ENCODE results near the gene LBX1. TPM values are rescaled to one million over a fixed set of nuclear protein-coding genes. Genes with fewer than 3 reads are reported as not detected.

Gene LBX1
- not detected in 2 replicates for total RNA-seq

GRCh38 chr10:101229266-101230182 lies at the start of gene LBX1:
Gene LBX1 (minus strand): TSS chr10:101229463. CDS start chr10:101228815, 648 bp downstream.

Other genes starting within 250 kb of the LBX1 start
- 44.0 and 45.3 TPM in 2 replicates for gene MRPL43, start 242.0 kb downstream of the LBX1 start, total RNA-seq
- 2.3 and 2.6 TPM in 2 replicates for gene TWNK, start 241.9 kb downstream of the LBX1 start, total RNA-seq
- gene LZTS2, start 229.7 kb downstream of the LBX1 start, total RNA-seq = 75.1 and 109 TPM in 2 replicates
- gene PDZD7, start 198.3 kb downstream of the LBX1 start, total RNA-seq = 0.86 and 0.91 TPM in 2 replicates
- 61.8 and 74.1 TPM in 2 replicates for gene SFXN3, start 198.2 kb downstream of the LBX1 start, total RNA-seq
- 47.7 and 54.2 TPM in 2 replicates for gene KAZALD1, start 167.5 kb downstream of the LBX1 start, total RNA-seq
- not detected in 2 replicates for gene TLX1, start 98.2 kb downstream of the LBX1 start, total RNA-seq
- gene BTRC, start 124.7 kb upstream of the LBX1 start, total RNA-seq = 11.5 and 14.7 TPM in 2 replicates